Measurements from ENCODE around the gene SIL1.
A peak's percentile ranks its signal among the peaks of the same experiment; 100 is the strongest.
"Not testable (repeated sequence)": the region's sequence is repeated elsewhere in the genome, so short reads cannot be mapped to it uniquely, and the experiment has no call there.

SIL1 gene

DNA sequence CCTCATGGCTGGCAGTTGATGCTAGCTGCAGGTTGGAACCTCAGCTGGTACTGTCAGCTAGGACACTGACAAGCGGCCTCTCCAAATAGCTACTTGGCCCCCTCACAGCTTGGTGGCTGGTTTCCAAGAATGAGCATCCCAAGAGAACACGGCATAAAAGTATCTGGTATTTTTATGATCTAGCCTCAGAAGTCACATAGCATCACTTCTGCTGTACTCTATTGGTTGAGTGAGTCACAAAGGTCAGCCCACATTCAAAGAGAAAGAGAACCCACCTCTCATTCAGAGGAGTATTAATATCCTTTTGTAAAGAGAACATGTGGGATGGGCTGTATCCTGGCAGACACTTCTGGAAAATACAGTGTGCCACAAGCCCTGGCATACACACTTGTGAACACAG is 6.0 kb upstream of the SIL1 start:
- peak; percentile 80 for ATAC-seq
- DNase-seq = no peak

DNA sequence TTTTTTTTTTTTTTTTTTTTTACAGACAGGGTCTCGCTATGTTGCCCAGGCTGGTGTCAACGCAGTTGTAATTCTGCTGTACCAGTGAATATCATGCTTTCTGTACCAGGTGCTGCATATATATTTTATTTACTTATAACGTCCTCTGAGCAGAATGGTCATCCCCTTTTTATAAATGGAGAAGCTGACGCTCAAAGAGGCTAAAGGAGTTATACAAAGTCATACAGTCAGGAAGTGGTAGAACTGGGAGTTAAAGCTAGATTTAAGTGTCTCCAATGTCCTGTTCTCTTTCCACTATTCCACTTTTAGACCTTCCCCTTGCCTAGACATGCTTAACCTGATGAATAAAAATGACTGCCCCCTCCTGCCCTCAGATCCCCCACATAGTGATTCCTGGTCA is 1.2 kb upstream of the SIL1 start:
- ATAC-seq = no peak
- no peak for DNase-seq

DNA sequence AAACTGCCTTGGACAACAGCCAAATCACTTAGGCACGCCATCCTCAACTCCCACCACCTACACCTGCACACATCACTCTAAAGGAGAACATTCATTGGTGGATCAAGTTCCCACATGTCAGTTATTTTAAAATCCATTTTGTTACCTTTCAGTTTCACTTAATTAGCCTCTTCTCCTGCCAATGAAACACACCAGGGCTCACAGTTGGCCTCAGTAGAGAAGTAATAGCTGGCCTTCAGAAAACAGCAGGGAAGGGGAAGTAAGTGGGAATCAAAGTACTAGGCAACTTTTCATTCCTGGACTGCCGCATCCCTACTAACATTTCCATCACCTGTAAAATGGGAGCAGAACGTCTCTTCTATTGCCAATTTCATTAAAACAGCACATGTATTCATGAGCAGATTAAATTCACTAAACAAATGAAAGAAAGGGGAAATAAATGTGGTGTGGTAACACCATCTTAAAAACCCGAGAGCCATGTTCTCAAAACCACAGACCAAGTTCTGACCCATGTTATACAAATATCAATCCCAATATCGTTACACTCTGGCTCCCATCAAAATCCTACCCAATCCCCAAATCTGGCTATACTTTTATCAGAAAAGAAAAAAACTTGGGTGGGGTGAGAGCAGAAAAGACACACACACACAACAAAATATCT is 1.7 kb downstream of the SIL1 start:
- DNase-seq (no peak), ATAC-seq (no peak)

DNA sequence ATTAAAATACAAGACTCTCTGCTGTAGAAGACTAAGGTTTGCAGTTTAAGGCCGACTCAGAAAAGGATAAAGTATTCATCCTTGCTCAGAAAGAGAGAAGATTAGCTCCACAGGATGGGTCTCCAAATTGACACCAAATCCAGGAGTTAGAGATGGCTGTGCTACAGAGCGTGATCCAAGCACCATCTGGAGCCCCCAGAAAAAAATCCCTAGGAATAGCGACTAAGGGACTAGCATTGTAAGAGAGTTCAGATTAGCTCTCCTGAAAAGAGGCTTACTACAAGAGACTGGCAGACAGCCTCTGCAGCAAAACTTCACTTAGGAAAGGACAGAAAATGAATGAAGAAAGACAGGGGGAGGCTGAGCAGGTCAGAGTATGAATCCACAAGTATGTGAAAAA is 3.7 kb downstream of the SIL1 start:
- ATAC-seq = no peak
- no peak for DNase-seq

DNA sequence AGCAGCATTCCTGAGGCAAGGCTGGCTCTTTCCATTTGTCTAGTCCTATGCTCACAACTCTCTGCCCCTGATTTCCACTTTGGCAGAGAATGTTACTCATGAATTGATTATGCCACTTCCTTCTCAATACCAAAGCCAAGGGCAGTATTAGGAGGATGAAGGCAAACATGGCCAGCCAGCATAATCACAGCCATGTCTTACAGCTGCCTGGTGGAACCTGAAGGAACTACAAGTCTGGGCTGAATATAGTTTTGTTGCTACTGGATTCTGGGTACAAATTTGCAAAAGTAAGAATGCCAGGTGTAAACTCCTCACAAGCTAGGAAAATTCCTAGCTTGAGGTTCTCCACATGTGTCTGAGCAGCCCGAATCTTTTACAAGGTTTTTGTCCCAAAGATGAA is 4.2 kb downstream of the SIL1 start:
- ATAC-seq = no peak
- DNase-seq = no peak

DNA sequence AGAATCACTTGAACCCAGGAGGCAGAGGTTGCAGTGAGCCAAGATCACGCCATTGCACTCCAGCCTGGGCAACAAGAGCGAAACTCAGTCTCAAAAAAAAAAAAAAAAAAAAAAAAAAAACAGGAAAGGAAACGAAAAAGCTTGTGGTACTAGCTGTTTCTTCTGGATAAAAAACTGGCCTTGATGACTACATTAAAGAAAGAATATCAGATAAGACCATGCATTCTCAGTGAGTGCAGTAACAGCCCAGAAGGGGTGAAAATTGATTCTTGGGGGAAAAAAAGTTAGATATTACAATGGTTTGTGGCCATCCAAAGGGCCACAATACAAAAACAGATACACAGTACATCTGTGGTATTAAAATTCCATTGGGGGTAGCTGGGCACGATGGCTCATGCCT is 5.3 kb downstream of the SIL1 start:
- not testable (repeated sequence) for DNase-seq, ATAC-seq

DNA sequence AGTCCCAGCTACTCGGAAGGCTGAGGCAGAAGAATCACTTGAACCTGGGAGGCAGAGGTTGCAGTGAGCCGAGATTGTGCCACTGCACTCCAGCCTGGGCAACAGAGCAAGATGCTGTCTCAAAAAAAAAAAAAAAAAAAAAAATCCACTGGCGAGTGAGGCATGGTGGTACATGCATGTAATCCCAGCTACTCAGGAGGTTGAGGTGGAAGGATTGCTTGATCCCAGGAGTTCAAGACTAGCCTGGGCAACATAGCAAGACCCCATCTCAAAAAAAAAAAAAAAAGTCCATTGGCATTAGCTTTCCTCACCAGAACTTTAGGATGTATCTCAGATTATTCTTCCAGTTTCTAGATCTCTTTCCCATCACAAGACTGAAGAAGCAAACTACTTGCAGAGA is 6.2 kb downstream of the SIL1 start:
- not testable (repeated sequence) for ATAC-seq, DNase-seq

DNA sequence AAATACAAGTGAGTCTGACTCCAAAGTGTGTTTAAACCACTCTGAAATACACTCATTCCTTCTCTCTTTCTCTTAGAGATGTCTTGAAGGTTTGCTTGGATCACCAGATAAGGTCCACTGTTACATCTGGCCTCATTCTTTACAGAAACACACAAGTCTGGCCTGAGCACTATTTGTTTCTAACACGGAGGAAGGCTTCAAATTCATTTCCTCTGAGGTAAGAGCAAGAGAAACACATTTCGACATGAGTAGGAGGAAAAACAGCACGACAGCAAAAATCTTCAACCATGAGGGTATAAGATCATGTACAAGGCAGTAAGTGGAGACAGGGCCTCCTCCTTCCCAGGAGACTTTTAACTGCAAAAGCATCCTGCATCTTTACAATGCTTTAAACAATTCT is 8.0 kb downstream of the SIL1 start:
- DNase-seq (no peak), ATAC-seq (no peak)

DNA sequence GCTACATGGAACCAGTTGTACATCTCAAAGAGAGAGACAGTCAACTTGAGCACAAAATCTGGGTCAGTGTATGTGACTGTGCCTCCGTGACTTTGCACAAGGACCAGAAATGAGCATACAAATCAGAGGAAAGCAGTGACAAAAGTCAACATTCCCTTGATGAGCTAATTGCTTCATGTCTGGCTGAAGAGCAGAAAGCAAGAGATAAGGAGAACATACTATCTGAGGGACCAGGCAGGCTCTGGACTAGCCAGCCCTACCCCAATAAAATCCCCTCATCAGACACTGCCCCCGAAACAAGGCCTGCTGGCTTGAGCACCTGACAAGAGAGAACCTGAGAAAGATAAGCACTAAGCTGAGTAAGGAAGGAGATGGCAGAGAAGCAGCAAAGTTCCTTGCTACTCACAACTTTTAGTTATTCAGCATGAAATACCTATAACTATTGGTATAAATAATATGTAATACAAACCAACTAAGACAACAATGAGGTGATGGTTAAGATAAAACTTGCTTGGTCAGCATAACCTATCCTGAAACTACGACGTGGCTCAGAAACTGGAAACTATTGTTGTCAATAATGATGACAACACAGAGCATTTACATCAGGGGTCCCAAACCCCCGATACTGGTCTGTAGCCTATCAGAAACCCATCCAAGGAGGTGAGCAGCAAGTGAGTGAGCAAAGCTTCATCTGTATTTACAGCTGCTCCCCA is 9.5 kb downstream of the SIL1 start:
- no peak for DNase-seq
- ATAC-seq = no peak

DNA sequence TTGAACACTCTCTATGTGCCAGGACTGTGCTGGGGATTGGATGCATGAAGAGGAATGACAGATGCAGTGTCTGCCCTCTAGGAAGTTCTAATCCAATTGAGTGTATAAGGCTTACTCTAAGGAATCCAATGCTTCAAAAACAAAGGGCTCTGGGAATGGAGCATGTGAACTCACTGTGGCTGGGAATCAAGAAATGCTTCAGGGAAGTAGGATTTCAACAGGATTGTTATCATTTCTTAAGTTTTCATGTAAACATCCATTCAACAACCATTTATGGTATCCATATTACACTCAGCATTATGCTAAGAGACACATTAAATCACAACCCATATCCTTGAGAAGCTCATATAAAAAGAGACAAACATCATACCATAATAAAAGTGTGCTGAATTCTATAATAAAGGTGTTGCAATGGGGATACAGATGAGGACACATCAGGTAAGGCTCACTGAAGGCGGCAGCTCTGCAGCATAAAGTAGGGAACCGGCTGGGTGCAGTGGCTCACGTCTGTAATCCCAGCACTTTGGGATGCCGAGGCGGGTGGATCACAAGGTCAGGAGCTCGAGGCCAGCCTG is 11.3 kb downstream of the SIL1 start:
- no peak for DNase-seq

DNA sequence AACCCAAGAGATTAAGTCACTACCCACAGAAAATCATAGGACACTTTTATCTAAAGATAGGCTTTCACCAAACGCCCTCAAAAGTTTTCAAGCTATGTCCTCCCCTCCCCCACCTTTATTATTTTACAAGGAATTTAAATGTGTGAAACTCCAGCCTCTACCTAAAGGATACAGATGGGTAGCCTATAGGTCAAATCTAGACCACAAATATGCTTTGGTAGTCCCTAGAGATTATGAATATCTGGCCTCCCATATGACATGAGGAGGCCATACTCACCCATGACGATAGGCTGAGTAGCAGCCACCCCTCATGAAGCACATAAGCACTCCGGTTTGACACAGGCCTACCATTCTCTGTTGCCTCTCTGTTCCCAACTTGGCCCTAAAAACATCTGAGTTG is 11.9 kb downstream of the SIL1 start:
- ATAC-seq (no peak), DNase-seq (no peak)

More for the DNA sequence above, 11.3 kb downstream of the SIL1 start:
- ATAC-seq = no peak

DNA sequence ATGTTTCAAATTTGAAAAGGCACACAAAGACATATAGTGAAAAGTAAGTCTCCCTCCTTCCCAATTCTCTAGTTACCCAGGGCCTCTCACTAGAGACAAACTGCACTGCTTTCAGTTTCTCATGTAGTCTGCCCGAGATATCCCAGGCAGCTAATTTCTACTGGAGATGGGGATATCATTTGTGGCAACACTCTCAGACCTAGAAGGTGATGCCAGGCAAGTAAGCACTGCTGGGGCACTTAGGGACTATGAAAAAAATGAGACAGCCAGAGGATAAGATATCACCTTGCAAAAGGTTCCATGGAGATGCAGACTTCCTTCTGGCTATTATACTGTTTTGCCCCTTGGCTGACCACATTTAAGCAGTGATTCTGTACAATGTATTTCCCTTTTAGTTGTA is 12.6 kb downstream of the SIL1 start:
- DNase-seq = no peak
- ATAC-seq = no peak

DNA sequence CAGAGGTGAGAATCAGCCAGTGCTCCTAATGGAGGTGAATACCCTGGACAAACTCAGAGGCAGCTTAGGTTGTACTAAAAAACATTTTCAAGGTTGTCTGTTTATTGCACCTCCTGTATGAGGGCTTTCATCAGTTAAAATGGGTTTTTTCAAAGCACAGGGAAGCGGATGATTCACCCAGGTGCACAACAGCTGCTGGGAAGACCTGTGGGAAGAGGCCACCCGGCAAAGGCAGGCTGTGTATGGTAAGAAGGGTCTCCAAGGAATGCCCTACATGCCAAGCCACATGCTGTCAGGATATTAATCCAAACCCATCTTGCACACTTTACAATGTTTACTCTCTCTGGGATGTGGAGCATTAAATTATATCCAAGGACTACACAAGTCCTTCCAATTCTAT is 14.7 kb downstream of the SIL1 start:
- DNase-seq (no peak), ATAC-seq (no peak)

DNA sequence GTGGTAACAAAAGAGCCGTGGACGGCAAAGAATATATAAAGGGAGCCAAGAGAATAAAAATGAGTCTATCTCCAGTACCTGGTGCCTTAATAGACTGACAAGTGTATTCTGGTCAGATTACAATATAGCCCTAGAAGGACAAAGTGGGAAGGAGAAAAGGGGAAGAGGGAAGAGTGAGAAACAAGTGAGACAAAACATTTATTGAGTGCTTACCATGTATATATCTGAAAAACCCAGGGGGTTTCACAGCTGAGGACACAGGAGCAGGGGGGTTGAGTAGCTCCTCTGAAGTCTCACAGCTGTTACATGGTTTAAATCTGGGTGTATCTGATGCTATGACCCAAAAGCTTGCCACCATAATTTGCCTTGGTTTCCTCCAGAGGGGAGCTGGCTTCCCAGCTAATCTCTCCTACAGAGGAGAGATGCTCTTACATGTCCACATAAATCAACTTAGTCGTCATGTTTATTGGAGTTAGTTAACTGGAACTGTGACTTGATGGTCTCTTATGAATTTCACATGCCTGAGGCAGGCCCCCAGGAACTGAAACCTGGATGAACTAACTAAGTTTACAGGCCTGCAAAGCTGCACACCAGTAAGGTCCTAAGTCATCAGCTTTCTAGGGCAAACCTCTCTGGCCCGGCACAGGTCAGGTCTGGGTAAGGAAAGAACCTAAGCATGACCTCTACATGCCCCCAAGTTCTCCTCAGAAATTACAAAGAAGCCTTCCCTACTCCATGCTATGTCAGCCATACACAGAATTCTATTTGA is 15.5 kb downstream of the SIL1 start:
- ATAC-seq (no peak), DNase-seq (no peak)

DNA sequence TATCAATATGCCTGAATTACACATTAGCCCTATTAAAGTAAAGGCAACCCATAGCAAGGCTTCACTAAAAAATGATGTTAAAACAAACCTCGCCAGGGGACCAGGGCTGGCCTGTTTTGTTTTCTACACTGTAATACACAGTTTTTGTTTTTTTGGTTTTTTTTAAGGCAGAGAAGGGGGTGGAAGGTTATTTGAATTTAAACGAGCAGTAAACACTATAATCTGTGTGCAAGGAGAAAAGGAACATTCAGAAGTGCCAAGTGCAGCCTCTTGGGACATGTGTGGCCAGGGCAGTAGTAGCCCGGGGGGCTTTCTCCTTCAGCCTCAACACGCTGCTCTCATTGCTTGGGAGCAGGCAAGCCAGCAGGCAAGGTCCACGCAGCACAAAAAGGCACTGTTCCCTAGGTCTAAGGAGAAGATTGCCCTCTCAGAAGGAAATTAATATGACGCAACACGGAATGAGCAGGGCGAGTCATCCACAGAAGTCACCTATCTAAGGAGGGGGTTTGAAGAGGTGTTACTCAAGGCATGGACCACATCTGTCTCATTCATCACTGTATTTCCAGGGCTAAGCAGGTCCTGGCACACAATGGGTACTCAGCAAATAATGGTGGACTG is 16.2 kb downstream of the SIL1 start:
- no peak for ATAC-seq

DNA sequence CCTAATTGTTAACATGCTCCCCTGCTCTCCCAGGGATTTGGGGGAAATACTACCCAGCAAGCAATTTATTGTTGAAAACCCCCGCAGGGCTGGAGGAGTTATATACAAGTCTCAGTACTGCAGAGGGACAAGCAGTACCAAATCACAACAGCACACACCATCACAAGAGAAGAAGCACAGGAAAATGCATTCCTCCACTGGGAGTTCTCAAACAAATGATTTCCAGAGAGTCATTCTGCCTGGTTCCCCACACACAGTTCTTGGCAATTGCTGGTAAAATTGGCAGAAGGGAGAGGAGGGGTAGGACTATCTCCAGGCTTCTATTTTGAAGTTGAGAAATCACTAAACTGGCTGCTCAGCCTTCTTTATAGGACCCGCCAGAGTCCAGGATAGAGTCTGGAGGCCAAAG is 16.8 kb downstream of the SIL1 start:
- ATAC-seq (no peak), DNase-seq (no peak)

More for the DNA sequence above, 16.2 kb downstream of the SIL1 start:
- no peak for DNase-seq

DNA sequence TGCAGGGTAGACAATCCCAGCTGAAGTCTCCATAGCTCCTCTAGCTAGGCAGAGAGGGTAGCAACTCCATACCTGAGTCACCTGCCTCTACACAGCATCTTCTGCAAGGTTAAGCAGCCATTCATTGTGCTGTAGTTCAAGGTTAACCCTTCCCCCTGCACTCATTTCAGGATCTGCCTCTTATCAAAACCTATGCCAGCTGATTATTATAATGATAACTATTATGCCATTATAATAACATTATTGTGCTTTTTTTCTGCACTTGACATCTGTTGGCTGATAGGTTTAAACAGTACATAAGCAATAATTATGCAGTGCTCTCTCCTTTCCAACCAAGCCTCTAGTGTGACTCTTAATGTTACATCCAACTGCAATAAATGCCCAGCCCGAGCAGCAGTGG is 17.3 kb downstream of the SIL1 start:
- DNase-seq (no peak), ATAC-seq (no peak)

DNA sequence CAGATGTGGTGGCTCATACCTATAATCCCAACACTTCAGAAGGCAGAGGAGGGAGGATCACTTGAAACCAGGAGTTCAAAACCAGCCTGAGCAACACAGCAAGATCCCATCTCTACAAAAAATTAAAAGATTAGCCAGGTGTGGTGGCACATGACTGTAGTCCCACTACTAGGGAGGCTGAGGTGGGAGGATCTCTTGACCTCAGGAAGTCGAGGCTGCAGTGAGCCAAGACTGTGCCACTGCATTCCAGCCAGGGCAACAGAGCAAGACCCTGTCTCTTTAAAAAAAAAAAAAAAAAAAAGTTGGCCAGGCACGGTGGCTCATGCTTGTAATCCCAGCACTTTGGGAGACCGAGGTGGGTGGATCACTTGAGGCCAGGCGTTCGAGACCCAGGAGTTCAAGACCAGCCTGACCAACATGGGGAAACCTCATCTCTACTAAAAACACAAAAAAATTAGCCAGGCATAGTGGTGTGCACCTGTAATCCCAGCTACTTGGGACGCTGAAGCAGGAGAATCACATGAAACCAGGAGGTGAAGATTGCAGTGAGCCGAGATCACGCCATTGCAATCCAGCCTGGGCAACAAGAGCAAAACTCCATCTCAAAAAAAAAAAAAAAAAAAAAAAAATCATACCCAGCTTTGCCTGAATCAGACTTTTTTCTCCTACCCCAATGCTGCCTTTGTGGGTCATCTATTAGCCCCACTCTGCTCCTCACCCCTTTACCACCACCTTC is 18.2 kb downstream of the SIL1 start:
- not testable (repeated sequence) for ATAC-seq, DNase-seq

DNA sequence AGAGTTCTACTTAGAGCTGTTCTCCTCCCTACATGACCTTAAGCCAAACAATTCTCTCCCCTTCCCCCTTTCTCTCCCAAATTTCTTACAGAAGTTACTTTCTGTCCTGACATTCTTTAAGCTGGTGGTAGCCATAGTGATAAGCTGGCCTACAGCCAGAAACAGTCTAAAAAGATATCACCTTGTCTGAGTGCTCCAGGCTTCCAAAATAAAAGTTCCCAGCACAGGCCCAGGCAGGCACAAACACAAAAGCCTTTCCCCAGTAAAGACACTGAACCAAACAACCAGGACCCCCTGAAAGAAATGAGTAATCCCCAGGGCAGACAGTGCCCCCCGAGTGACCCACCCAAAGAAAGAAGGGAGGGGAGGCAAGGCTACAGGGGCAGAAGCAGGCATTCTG is 19.2 kb downstream of the SIL1 start:
- no peak for ATAC-seq
- no peak for DNase-seq

DNA sequence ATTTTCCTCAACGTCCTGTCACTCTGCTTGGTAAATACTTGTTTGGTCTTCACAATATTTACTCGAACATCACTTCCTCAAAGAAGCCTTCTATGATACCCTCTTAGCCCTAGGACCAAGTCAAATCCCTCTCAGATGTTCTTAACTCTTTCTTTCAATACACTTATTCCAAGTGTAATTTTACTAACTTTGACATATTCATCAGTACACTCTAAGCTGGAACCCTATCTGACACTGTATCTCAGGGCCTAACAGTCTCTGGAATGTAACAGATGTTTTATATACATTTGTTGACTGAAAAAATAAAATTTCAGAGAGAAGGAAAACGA is 19.6 kb downstream of the SIL1 start:
- no peak for ATAC-seq
- no peak for DNase-seq

DNA sequence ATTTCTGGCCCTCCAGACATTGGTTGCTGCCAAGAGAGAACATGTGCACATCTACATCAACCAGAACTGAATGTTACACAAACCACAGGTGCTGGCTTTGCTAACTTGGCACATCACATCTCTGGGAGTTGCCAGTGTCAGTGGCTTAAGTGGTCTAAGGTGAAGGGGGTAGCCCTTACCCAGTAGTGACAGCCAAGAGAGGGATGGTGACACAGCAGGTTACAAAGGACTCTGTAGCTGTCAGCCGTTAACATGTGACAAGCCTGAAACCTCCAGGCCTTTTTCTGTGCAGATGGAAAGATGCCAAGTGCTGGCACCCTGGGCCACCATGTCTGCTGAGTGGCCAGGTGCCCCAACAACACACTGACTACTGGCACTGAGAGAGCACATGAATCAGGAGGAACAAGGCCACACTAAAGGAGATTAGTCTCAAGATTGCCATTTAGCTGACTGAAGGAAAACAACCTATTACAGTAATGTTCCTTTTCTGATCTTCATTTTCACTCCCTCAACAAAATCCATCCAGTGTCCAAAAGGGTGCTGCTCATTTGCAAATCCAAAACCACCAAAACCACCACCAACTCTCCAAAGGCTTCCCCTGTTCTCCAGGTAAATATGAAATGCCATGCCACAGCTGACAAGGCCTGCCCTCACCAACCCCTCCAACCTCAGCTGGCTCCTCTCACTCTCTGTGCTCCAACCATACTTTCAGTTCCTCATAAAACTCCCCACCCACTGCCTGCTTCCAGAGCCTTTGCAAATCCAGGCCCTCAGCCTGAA is 20.2 kb downstream of the SIL1 start:
- no peak for DNase-seq

More for the DNA sequence above, 20.2 kb downstream of the SIL1 start:
- peak; percentile 49 for ATAC-seq
